Urinary bladder (tissue), 4 donors: ENCODE measurements around the gene BRI3. TPM values are rescaled to one million over a fixed set of nuclear protein-coding genes. Genes with fewer than 3 reads are reported as not detected.
A peak's percentile ranks its signal among the peaks of the same experiment; 100 is the strongest.

Source experiments
- DNase-seq: peaks from one replicate; pipeline ENCODE4 v3.0.0-alpha.2; 2015; ENCODE audit errors: extremely low spot score
- H3K27ac ChIP-seq: one replicate; pipeline ENCODE4 v1.5.1; 2013; ENCODE audit warnings: low read depth, mild to moderate bottlenecking, moderate library complexity
- H3K36me3 ChIP-seq: one replicate; pipeline ENCODE4 v1.6.1; 2013; ENCODE audit warnings: mild to moderate bottlenecking, moderate library complexity; ENCODE audit not compliant: insufficient read depth
- H3K4me1 ChIP-seq: one replicate; pipeline ENCODE4 v1.6.1; 2013; ENCODE audit warnings: mild to moderate bottlenecking, moderate library complexity; ENCODE audit not compliant: insufficient read depth
- H3K4me3 ChIP-seq: one replicate; pipeline ENCODE4 v1.5.1; 2013; ENCODE audit warnings: low read depth, low read length
- WGBS: extraction: QIAGEN DNeasy Blood & Tissue Kit; methylation state at CpG from one replicate; pipeline ENCODE4 v1.1.7; 2013; 5-methylcytosine and 5-hydroxymethylcytosine counted together
- polyA plus RNA-seq: library from polyadenylated mRNA; stranded (reverse); fragments of 200-250 nt; gene quantifications from one replicate; pipeline ENCODE4 v1.2.3, GENCODE V29; 2013
- total RNA-seq: library from RNA; depleted of rRNA; stranded (reverse); fragments of >200 nt; gene quantifications from one replicate; pipeline ENCODE4 v1.2.3, GENCODE V29; 2014
- donor health status: healthy with polysubstance abuse.
- donor health status: healthy.

Gene BRI3
- total RNA-seq (20.8 TPM), polyA plus RNA-seq (188 TPM)

- peak; percentile 68 for DNase-seq
- peak within 1 kb of the TSS; percentile 80 for H3K27ac ChIP-seq
- H3K4me1 ChIP-seq = no peaks in the 10 kb centered on the region
- no peaks in the 10 kb centered on the region for H3K36me3 ChIP-seq
- 1% methylated on average over 92 of the region's 92 CpGs for WGBS
- peak within 1 kb of the TSS; percentile 94 for H3K4me3 ChIP-seq
Observed at GRCh38 chr7:98280791-98281756, at the start of gene BRI3. Gene BRI3 (plus strand): TSS chr7:98281686. CDS start chr7:98281796, 110 bp downstream.

GRCh38 chr7:98232263-98232585 is 49.3 kb upstream of the BRI3 start:
- H3K36me3 ChIP-seq = no peaks in the 10 kb centered on the region
- WGBS = 94% methylated on average over 8 of the region's 8 CpGs

GRCh38 chr7:98232799-98233198 is 48.7 kb upstream of the BRI3 start:
- WGBS = 90% methylated on average over 16 of the region's 16 CpGs
- Histone ChIP-seq H3K4me3 (no peak overlapping the region), H3K27ac (no peak overlapping the region), H3K4me1 (no peaks in the 10 kb centered on the region), H3K36me3 (no peaks in the 10 kb centered on the region)
- no peak for DNase-seq

More at GRCh38 chr7:98232263-98232585, 49.3 kb upstream of the BRI3 start:
- no peak overlapping the region for H3K4me3 ChIP-seq
- H3K27ac ChIP-seq = no peak overlapping the region
- DNase-seq = no peak
- H3K4me1 ChIP-seq = no peaks in the 10 kb centered on the region

- 91% methylated on average over 32 of the region's 32 CpGs for WGBS
- DNase-seq = no peak
- Histone ChIP-seq H3K36me3 (no peaks in the 10 kb centered on the region), H3K4me3 (no peak overlapping the region), H3K4me1 (no peaks in the 10 kb centered on the region), H3K27ac (no peak overlapping the region)
Observed at GRCh38 chr7:98233219-98234070, 48.0 kb upstream of the BRI3 start.

- no peaks in the 10 kb centered on the region for H3K4me1 ChIP-seq
- no peak overlapping the region for H3K27ac ChIP-seq
- H3K4me3 ChIP-seq = no peak overlapping the region
- H3K36me3 ChIP-seq = no peaks in the 10 kb centered on the region
- DNase-seq = no peak
- 96% methylated on average over 10 of the region's 10 CpGs for WGBS
Observed at GRCh38 chr7:98234429-98235147, 46.9 kb upstream of the BRI3 start.

- 93% methylated on average over 11 of the region's 11 CpGs for WGBS
- H3K4me3 ChIP-seq = no peak overlapping the region
- H3K4me1 ChIP-seq = no peaks in the 10 kb centered on the region
- H3K27ac ChIP-seq = no peak overlapping the region
- H3K36me3 ChIP-seq = no peaks in the 10 kb centered on the region
- DNase-seq = no peak
Observed at GRCh38 chr7:98235901-98236300, 45.6 kb upstream of the BRI3 start.

GRCh38 chr7:98236355-98237185 is 44.9 kb upstream of the BRI3 start:
- DNase-seq = no peak
- H3K4me1 ChIP-seq = no peaks in the 10 kb centered on the region
- WGBS = 93% methylated on average over 25 of the region's 25 CpGs
- no peaks in the 10 kb centered on the region for H3K36me3 ChIP-seq
- no peak overlapping the region for H3K27ac ChIP-seq
- no peak overlapping the region for H3K4me3 ChIP-seq

- H3K4me3 ChIP-seq = no peak overlapping the region
- 94% methylated on average over 4 of the region's 4 CpGs for WGBS
- no peaks in the 10 kb centered on the region for H3K4me1 ChIP-seq
- no peak overlapping the region for H3K27ac ChIP-seq
- no peak for DNase-seq
- no peaks in the 10 kb centered on the region for H3K36me3 ChIP-seq
Observed at GRCh38 chr7:98238076-98238475, 43.4 kb upstream of the BRI3 start.

GRCh38 chr7:98238976-98239375 is 42.5 kb upstream of the BRI3 start:
- 95% methylated on average over 9 of the region's 9 CpGs for WGBS
- Histone ChIP-seq H3K27ac (no peak overlapping the region), H3K4me1 (no peaks in the 10 kb centered on the region), H3K36me3 (no peaks in the 10 kb centered on the region), H3K4me3 (no peak overlapping the region)
- DNase-seq = no peak

GRCh38 chr7:98240961-98241673 is 40.4 kb upstream of the BRI3 start:
- no peak for DNase-seq
- H3K4me1 ChIP-seq = no peaks in the 10 kb centered on the region
- H3K36me3 ChIP-seq = peaks cover 2% of the 10 kb centered on the region
- no peak overlapping the region for H3K4me3 ChIP-seq
- no peak overlapping the region for H3K27ac ChIP-seq
- 69% methylated on average over 19 of the region's 19 CpGs for WGBS

GRCh38 chr7:98241674-98242241 is 39.7 kb upstream of the BRI3 start:
- no peak overlapping the region for H3K4me3 ChIP-seq
- 82% methylated on average over 16 of the region's 16 CpGs for WGBS
- no peak for DNase-seq
- peaks cover 2% of the 10 kb centered on the region for H3K36me3 ChIP-seq
- no peaks in the 10 kb centered on the region for H3K4me1 ChIP-seq
- no peak overlapping the region for H3K27ac ChIP-seq

GRCh38 chr7:98242342-98242741 is 39.1 kb upstream of the BRI3 start:
- WGBS = 100% methylated on average over 1 of the region's 1 CpG
- H3K36me3 ChIP-seq = peaks cover 2% of the 10 kb centered on the region
- DNase-seq = no peak
- no peaks in the 10 kb centered on the region for H3K4me1 ChIP-seq
- H3K27ac ChIP-seq = no peak overlapping the region
- no peak overlapping the region for H3K4me3 ChIP-seq
